HG03571 (cell line): ENCODE data around the gene TBXAS1.
A peak's percentile ranks its signal among the peaks of the same experiment; 100 is the strongest.

Experiments
- ATAC-seq: cut with Tn5 transposase; IDR thresholded peaks from one replicate; pipeline ENCODE4 v1.9.1; 2021; ENCODE audit not compliant: unreplicated experiment

TBXAS1 gene

DNA sequence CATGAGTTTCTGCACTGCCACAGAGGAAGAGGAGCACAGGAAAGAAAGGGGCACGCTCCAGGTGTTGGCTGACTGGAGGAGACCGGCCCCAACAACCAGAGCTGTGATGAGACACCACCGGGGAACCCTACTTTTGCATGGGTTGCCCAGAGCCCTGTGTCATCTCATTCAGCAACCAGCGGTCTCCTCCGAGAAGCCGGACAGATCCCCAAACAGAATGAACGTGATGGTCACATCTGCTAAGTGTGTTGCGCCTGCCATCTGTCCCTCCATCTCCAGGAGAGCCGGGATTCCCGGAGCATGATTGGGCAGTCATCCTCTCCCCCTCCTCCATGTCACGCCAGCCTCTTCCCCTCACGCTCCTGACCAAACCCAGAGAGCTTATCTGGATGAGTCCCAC lies 210.8 kb downstream of the TBXAS1 start:
- ATAC-seq = no peak

DNA sequence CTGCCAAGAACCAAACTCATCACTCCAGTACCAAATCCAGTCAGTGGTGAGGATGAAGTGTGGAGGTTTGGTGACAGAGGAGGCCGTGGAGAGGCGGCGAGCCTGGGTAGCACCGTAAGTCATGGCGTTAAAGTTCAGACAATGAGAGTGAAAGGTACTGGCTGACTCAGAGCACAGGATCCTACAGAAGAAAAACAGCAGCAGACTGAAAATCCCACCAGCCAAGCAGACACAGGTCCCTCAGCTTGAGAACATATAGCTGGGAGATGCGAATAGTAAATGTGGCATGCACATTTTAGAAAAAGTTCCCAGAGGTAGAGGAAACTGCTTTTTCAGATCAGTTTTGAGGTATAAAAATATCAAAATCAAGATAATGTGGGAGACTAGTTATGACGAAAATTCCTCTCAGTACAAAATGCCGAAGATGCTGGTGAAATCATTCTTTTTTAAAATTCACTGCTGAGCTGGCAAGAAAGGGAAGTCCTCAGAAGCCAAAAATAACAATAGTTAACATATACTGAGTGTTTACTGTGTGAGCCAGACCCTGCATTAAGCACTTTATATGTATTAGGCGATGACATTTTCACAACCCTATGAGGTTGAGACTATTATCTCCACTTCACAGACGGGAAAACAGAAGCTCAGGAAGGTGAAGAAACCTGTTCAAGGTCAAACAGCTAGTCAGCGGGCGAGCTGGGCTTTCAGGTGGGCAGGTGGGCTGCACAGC lies 212.8 kb downstream of the TBXAS1 start:
- ATAC-seq = no peak

DNA sequence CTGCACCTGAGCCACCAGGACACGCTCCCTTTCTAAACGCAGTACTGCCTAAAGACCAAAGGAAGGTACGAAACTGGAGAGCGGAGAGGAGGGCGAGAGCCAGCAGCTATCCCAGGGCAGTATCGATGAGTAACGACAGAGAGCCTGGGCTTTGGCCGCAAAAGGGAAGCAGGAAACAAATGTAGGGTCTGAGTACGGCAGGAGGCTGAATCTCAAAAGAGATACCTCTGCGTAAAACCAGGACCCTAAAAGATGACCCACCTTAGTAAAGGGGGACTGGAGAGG lies 213.3 kb downstream of the TBXAS1 start:
- no peak for ATAC-seq

DNA sequence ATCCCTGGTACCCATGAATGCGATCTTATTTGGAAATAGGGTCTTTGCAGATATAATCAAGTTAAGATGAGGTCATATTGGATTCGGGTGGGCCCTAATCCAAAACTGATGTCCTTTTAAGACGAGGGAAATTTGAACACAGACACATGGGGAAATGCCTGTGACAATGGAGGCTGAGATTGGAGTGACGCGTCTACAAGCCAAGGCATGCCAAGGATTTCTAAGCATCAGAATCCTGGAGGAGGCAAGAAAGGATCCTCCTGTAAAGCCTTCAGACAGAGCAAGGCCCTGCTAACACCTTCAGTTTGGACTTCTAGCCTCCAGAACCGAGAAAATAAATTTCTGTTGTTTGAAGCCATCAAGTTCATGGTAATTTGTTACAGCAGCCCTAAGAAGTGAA lies 215.2 kb downstream of the TBXAS1 start:
- no peak for ATAC-seq

DNA sequence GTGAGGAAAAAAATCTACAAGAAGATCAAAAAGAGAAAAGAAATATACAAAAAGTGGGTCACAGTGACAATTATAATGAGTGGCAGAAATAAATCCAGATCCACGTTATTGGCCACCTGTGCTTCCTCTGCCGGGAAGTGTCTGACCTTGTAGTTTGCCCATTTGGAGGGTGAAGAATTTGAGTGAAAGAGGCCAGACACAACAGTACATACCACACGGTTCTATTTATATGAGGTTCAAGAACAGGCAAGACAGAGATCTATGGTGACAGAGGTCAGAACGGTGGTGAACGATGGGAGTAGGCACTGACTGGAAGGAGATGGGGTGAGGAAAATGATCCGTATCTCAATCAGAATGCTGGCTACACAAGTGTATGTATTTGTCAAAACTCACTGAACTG lies 216.6 kb downstream of the TBXAS1 start:
- ATAC-seq = no peak

DNA sequence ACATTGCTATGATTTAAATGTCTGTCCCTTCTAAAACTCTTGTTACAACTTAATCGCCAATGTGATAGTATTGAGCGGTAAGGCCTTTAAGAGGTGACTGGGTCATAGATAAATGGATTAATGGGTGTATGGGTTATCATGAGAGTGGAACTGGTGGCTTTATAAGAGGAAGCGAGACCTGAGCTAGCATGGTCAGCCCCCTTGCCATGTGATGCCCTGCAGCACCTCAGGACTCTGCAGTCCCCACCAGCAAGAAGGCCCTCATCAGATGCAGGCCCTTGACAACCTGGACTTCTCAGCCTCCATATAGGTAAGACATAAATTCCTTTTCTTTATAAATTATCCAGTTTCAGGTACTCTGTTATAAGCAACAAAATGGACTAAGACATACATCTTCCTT lies 218.1 kb downstream of the TBXAS1 start:
- ATAC-seq = no peak

DNA sequence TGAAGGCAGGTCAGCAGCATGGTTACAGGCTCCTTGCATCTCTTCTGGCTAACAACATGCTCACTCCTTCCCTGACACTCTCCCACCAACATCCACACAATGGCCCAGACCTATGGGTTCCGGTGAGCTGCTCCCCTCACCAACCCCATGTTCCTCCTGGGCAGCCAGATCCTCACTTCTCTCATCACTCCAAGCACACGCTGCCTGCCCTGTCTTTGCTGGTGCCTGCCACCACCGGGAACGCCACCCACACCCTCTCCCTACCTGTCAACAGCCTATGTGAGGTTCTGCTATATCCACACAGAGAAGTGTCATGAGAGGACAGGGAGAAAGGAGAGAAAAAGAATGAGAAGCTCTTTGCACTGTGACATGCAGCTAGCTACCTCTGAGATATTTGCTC lies 219.1 kb downstream of the TBXAS1 start:
- no peak for ATAC-seq

DNA sequence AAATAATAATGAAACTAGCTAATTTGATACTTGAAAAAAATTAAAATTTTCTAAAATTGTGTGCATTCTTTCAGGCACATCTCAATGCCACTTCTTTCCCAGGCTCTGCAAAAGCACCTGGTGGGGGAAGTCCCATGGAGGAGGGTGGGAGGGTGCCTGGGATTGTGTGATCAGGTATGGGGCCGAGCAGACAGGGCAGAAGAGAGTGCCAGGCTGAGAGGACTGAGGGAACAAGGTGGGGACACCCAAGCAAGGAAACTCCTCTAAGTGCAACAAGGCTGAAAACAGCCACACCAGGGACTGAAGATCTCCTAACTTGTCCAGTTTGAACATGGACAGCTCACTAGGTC lies 219.9 kb downstream of the TBXAS1 start:
- ATAC-seq = no peak

DNA sequence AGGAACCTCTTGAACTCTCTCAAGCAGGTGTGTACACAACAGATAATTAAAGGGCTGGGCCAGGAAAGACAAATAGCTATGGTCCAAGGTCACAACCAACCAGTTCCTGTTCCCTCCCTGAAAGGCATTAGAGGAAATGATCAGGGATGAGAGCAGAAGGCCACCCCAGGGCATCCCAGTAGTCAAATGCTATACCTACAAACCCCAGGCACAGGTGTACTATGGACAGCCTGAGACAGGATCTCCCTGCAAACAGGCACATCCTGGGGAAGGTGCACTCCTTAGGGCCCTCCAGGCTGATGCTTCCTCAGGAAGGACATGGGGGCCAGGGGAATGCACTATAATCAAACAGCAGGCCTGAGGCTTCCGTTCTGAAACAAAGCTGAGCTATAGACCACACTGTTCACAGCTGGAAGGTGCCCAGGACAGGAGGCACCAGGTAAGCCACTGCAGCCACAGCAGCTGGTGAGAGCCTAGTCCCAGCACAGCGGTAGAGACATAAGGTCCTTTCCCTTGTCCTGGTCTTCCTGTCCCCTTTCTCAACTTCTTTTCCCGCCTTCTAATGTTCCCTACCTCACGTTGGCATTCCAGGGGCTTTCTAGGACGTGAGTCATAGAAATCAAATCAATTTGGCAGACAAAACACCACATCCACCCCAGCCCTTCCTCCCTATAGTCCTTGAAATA lies 220.4 kb downstream of the TBXAS1 start:
- no peak for ATAC-seq

DNA sequence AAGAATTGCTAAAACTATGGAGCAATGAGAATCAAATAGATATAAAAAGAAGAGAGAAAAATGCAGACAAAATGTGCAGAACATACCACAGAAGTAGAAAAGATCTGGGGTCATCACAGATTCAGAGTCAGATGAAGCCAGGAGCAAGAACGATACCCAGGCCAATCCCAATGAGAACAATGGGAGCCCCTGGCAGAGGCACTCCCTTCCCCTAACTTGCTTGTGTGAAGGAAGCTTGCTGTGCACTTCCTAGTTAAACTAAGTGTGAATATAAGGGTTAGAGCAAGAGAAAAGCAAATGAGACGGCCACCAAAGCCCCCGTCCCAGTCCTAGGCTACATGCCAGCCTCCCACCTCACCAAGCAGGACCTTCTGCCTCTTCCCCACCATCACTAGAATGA lies 221.0 kb downstream of the TBXAS1 start:
- ATAC-seq = no peak

DNA sequence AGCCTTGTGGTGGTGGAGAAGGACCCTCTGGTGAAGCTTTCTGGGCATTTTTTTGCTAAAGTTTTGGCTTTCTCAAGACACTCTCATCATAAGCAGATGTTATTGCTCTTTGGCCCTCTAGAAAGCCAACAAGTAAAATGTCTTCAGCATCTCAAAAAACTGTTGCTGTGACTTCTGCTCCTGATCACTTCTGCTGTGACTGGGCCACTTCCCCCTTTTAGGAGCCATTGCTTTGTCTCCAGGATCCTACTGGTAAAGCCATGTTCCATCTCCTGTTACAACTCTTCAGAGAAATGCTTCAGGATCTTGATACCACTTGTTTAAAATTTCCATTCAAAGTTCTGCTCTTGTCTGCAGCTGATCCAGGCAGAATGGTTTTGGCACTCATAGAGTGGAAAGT lies 222.8 kb downstream of the TBXAS1 start:
- ATAC-seq = no peak

DNA sequence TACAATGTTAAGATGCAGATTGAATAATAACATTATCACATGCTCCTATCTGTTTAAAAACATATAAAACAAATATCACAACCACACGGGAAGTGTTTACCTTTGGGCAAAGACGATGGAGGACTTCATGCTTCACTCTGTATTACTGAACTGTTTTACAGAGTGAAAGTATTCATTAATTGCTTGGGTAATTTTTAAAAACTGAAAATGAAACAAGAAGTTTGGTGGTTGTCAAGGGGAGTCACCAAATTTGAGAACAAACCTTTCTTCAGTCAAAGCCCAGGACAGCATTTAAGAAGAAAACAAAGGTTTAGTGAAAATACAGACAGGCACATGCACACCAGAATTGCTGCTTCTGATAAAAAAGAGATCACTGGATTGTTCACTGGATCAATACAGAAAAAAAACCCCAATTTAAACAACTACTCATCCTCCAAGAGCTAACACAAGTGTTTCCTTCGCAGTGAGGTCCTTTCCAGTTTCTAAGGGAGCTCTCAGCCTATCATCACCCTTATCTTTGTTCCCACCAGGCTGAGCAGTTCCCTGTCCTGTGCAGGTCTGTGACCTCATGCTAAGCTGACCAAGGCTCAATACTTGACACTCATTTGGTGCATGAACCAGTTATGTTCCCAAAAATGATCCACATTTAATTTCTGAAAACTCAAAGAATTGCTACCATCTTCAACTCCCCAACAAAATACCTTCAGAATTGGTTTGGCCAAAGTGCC lies 224.9 kb downstream of the TBXAS1 start:
- ATAC-seq = peak; percentile 94

DNA sequence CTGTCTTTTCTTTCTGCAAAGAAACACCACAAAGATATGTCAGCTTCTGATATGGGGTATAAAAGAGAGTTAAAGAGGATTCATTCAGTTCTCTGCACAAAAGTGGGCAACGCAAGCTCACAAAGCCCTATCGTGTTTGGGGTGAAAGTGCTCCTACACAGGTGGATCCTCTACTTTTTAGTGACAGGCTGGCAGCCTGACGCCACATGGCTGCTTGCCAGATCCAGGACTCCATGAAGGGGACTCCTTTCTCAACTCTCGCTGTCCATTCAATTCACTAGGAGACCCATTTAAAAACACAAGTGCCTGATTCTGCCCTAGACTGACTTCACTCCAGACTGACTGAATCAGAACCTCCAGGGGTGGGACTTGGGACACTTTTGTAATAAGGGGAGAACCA lies 225.7 kb downstream of the TBXAS1 start:
- no peak for ATAC-seq

DNA sequence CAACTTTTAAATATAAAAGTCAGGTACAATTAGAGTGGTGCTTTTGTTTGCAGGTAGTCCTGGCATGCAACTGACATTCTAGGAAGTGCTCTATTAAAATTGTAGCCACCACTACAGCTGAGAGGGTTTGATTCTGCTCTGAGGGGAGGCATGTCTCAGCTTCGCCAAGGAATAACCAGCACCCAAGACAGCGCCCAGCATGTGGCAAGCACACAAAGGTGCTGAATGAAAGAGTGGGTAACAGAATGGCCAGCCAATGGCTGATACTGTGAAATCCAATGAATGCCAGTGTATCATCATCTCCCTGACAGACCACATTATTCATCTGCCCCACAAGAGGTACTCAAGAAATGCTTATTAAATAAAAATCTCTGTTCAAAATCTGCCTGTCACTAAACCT lies 226.8 kb downstream of the TBXAS1 start:
- ATAC-seq = no peak

DNA sequence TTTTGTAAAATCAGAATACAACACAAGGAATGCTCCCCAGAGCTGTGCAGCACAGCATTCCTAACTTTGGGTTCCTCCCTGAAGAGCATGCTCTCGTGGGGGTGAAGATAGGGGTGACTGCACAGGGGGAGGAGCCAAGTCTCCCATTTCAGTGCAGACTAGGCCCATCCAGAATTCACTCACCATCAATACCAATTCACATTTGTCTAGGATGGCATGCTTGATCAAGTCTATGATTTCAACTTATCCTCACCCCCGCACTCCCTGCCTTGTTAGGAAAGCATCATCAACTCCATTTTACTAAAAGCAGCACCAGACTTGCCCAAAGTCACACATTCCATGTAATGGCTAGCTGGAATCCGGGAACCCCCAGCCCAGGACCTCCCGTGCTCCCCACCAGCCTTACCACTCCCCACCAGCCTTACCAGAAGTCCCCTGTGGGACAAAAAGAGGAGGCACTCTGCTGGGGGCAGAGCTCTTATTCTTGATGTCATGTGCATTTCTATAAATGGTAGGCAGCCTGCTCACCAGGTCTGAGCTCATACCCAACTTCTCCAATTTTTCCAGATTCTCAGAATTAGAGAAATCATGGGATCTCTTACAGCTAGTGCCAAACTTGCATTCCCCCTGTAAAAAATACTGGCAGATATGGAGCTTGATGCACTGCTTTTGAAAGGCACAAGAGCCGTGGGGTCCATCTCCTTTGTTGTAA lies 227.5 kb downstream of the TBXAS1 start:
- no peak for ATAC-seq

DNA sequence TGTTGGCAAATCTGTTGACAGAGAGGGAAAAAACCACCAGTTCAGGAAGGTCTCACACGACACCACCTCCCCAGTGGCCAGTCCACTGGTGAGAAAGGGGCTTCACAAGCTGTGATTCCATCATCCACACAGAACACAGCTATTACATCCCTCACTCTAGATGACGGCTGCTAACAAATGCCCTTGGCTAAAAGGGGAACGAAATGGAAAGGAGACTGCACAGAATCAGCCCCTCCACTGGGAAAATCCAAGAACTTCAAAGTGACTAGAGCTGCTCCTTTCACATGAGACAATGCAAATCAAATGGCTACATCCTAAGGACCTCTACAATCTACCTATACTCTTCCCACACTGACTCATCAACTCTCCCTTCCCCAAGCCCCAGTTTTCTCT lies 228.1 kb downstream of the TBXAS1 start:
- ATAC-seq = no peak

DNA sequence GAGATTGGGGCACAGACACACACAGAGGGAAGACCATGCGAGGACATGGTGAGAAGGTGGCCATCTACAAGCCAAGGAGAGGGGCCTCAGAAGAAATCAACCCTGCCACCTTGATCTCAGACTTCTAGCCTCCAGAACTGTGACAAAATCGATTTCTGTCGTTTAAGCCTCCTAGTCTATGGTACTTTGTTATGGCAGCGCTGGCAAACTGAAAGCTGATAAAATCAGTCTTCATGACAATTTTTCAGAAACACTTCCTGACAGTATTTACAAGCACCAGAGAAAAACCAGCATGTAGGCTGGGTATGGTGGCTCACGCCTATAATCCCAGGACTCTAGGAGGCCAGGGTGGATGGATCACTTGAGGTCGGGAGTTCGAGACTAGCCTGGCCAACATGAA lies 229.5 kb downstream of the TBXAS1 start:
- ATAC-seq = no peak

DNA sequence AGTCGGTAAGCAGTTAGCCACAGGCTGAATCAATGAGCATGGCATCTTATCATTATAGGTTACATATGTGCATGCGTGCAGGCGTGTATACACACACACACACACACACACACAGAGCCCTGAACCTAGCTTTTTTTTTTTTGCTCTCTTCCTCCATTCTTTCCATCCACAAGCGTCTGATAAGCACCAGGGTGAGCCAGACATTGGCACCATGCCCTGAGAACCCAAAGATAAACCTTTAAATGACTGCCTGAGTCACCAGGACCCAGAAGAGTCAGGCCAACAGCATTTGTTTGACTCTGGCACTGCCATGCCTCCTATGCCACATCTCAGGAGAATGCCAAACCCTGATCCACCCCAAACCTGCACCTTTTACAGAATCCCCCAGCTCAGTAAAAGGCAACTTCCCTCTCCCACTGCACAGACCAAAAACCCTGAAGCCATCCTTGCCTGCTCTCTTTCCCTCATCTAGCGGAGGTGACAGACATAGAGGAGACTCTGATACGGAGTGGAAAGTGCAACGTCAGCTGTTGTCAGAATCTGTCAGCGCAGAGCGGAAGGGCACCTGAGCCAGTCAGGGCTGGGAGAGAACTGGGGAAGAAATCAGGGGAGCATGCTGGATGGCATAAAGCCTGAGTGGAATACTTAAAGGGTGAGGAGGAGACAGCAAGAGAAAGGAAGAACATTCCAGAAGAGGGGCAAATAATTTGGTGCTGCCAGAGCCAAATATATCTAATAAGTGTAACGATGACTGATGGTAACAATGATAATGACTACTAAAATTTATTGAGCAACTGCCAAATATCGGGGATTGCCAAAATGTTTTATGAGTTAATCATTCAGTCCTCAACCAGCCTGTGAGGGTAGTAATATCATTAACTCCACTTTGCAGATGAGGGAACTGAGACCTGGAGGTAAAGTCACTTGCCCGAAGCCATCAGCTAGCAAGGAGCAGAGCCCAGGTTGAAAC lies 230.5 kb downstream of the TBXAS1 start:
- ATAC-seq = no peak

DNA sequence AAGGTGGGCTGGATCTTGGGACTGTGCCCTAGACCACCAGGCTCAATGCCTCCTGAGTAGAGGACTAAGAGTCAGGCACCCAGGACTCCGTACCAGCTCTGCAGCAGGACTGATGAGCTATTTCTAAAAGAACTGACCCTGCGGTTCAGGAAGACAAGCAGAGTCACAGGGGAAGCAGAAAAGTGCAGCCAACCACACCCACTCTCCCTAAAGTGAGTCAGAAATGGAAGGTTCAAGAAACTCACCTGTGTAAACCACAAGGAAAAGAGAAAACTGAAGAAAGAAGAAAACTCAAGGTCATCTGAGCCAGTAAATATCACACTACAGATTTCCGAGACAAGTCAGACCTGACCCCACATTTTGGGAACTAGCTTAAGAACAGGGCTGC lies 231.2 kb downstream of the TBXAS1 start:
- ATAC-seq = no peak

DNA sequence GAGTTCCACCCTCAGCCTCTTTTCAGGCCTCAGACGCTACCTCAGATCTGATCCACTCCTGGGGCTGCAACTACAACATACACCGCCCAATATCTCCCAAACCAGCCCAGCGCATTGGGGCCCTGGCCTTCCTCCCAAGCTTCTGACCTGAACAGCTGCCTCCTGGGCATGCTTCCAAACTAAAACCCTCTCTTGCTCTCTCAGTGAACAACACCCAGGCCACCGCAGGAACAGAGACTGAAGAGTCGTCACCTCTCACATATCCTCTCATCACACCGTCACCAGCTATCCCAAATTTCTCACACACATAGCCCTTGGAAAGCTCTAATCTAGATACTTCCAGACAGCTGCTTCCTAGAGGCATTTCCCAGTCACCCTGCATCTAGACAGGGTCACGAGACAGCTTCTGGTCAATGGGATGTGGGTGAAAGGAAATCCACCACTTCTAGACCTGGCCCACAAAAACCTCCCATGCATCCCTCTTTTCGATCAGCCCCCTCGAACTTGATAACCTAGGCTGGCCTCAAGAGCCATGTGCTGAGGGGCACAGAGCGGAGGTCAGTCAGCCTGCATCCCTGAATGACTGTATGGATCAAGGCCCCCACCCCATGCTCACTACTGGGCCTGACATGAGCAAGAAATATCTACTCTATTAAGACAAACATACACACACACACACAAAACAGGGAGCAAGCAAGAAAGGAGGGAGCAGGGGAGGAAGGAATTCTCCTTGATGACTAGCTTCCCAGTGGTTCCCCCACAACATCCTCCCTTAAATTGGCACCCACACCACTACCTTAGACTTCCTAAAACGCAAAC lies 231.9 kb downstream of the TBXAS1 start:
- no peak for ATAC-seq
